ENCODE results near the gene JAKMIP2. TPM values are rescaled to one million over a fixed set of nuclear protein-coding genes. Genes with fewer than 3 reads are reported as not detected.

Gene JAKMIP2
- total and polyA plus RNA-seq, 12 donors, result 0.06 to 0.71 (median 0.14) TPM; not detected in 3

GRCh38 chr5:147788023-147788422 is 5.5 kb upstream of the JAKMIP2 start:
- Histone ChIP-seq H3K36me3 (no peaks in the 10 kb centered on the region), H3K4me1 (no peaks in the 10 kb centered on the region), H3K27me3 (peaks cover 0 to 9% (median 6%) of the 10 kb centered on the region in 7 donors), H3K9me3 (no peaks in the 10 kb centered on the region), H3K27ac (no peak overlapping the region), H3K4me3 (no peak overlapping the region)
- ATAC-seq, result no peak
- no peak for DNase-seq
- TF ChIP-seq CTCF (IDR thresholded peaks at IDR 0.05), result no peak
- intact Hi-C loops (cut with DNase I), result no loop called here

- WGBS, 2 donors, result 76 to 77% methylated on average over 2 of the region's 2 CpGs
- TF ChIP-seq CTCF (IDR thresholded peaks at IDR 0.05), result no peak
- intact Hi-C loops (cut with DNase I), result no loop called here
- Histone ChIP-seq H3K4me1 (peaks cover 0 to 4% (median 0%) of the 10 kb centered on the region in 9 donors), H3K36me3 (no peaks in the 10 kb centered on the region), H3K27ac (no peak overlapping the region), H3K9me3 (no peaks in the 10 kb centered on the region), H3K27me3 (peaks cover 0 to 27% (median 20%) of the 10 kb centered on the region in 7 donors), H3K4me3 (no peak overlapping the region)
- ATAC-seq (no peak), DNase-seq (no peak)
Observed at GRCh38 chr5:147786142-147786541, 3.6 kb upstream of the JAKMIP2 start.

- 58 to 67% methylated on average over 8 of the region's 8 CpGs for WGBS, 2 donors
- DNase-seq, result no peak
- no peaks in the 10 kb centered on the region for H3K36me3 ChIP-seq
- TF ChIP-seq CTCF (IDR thresholded peaks at IDR 0.05), result no peak
- no peak overlapping the region for H3K27ac ChIP-seq
- H3K9me3 ChIP-seq, result no peaks in the 10 kb centered on the region
- ATAC-seq, result no peak
- intact Hi-C loops (cut with DNase I), result no loop called here
- peaks cover 0 to 4% (median 0%) of the 10 kb centered on the region in 9 donors for H3K4me1 ChIP-seq
- H3K4me3 ChIP-seq, result no peak overlapping the region
- peaks cover 0 to 36% (median 28%) of the 10 kb centered on the region in 7 donors for H3K27me3 ChIP-seq
Observed at GRCh38 chr5:147784146-147784987, 1.8 kb upstream of the JAKMIP2 start.

- Histone ChIP-seq H3K27ac (no peak overlapping the region), H3K36me3 (no peaks in the 10 kb centered on the region), H3K4me3 (no peak overlapping the region), H3K4me1 (peaks cover 0 to 4% (median 0%) of the 10 kb centered on the region in 9 donors), H3K27me3 (peaks cover 0 to 34% (median 24%) of the 10 kb centered on the region in 7 donors), H3K9me3 (peaks cover 0 to 3% (median 0%) of the 10 kb centered on the region in 11 donors)
- intact Hi-C loops (cut with DNase I), result no loop called here
- WGBS, 2 donors, result 79 to 83% methylated on average over 5 of the region's 5 CpGs
- TF ChIP-seq CTCF (IDR thresholded peaks at IDR 0.05), result no peak
- DNase-seq (no peak), ATAC-seq (no peak)
Observed at GRCh38 chr5:147780924-147781573, 1.5 kb downstream of the JAKMIP2 start.
